Neural cell (in vitro differentiated cells): ENCODE data around the gene CYB561. TPM values are rescaled to one million over a fixed set of nuclear protein-coding genes. Genes with fewer than 3 reads are reported as not detected.

Source experiments
- H2AFZ ChIP-seq: fragments of 200-600, 300-800 bp; sonication (generic), shearing (Covaris generic); 2 replicates; pipeline ENCODE4 v1.6.0; 2014; ENCODE audit warnings: low read depth, mild to moderate bottlenecking, antibody characterized with exemption, low read length, moderate library complexity
- H3F3A ChIP-seq: fragments of 200-600 bp; shearing (Covaris generic); 2 replicates; pipeline ENCODE4 v1.6.1; 2016; ENCODE audit warnings: mild to moderate bottlenecking, moderate library complexity, mixed read lengths, antibody characterized with exemption, low read length; ENCODE audit not compliant: insufficient read depth, poor library complexity, severe bottlenecking
- H3K27ac ChIP-seq: fragments of 200-600, 300-800 bp; sonication (generic), shearing (Covaris generic); 2 replicates; pipeline ENCODE4 v1.5.1; 2014; ENCODE audit warnings: mild to moderate bottlenecking, low read length, moderate library complexity
- H3K27me3 ChIP-seq: fragments of 300-800, 200-600 bp; sonication (generic), shearing (Covaris generic); 2 replicates; pipeline ENCODE4 v1.6.0; 2014; ENCODE audit warnings: mild to moderate bottlenecking, low read depth, low read length, moderate library complexity; ENCODE audit not compliant: insufficient read depth
- H3K36me3 ChIP-seq: fragments of 300-800, 200-600 bp; sonication (generic), shearing (Covaris generic); 2 replicates; pipeline ENCODE4 v1.5.1; 2014; ENCODE audit warnings: mild to moderate bottlenecking, antibody characterized with exemption, low read length, moderate library complexity; ENCODE audit not compliant: insufficient read depth
- H3K4me2 ChIP-seq: fragments of 300-800, 200-600 bp; sonication (generic), shearing (Covaris generic); 2 replicates; pipeline ENCODE4 v1.6.0; 2014; ENCODE audit warnings: mild to moderate bottlenecking, low read length
- H3K4me3 ChIP-seq: fragments of 300-800, 200-600 bp; sonication (generic), shearing (Covaris generic); 2 replicates; pipeline ENCODE4 v1.5.1; 2014; ENCODE audit warnings: mild to moderate bottlenecking, low read length, moderate library complexity
- H3K79me2 ChIP-seq: fragments of 200-600 bp; shearing (Covaris generic); replicated peaks from 2 replicates; pipeline ENCODE4 v1.6.0; 2014; ENCODE audit warnings: mild to moderate bottlenecking, low read length, moderate library complexity; ENCODE audit not compliant: insufficient read depth
- H3K9ac ChIP-seq: fragments of 300-800, 200-600 bp; sonication (generic), shearing (Covaris generic); 2 replicates; pipeline ENCODE4 v1.6.1; 2016; ENCODE audit warnings: mild to moderate bottlenecking, low read length, mixed read lengths
- H3K9me2 ChIP-seq: fragments of 200-600 bp; shearing (Covaris generic); 2 replicates; pipeline ENCODE4 v1.6.1; 2016; ENCODE audit warnings: mild to moderate bottlenecking, low read length, mixed read lengths; ENCODE audit not compliant: insufficient read depth
- H3K9me3 ChIP-seq: fragments of 200-600, 300-800 bp; sonication (generic), shearing (Covaris generic); 2 replicates; pipeline ENCODE4 v1.6.1; 2016; ENCODE audit warnings: mild to moderate bottlenecking, mixed run types, low read length, moderate library complexity, mixed read lengths
- H4K20me1 ChIP-seq: fragments of 200-600 bp; shearing (Covaris generic); 2 replicates; pipeline ENCODE4 v1.6.1; 2016; ENCODE audit warnings: mild to moderate bottlenecking, mixed run types; ENCODE audit not compliant: insufficient read depth
- EP300 ChIP-seq: fragments of 450-650 bp; conservative IDR thresholded peaks from 2 replicates; pipeline ENCODE4 v1.6.1; 2014; ENCODE audit warnings: antibody characterized with exemption, mild to moderate bottlenecking, moderate library complexity; ENCODE audit not compliant: poor library complexity, severe bottlenecking
- EZH2 ChIP-seq: fragments of 200-600, 300-800 bp; shearing (Covaris generic), sonication (generic); IDR thresholded peaks from 2 replicates; pipeline ENCODE4 v1.6.1; 2014; ENCODE audit warnings: antibody characterized with exemption, low read length, borderline replicate concordance, mild to moderate bottlenecking; ENCODE audit not compliant: insufficient read depth, poor library complexity, severe bottlenecking
- MXI1 ChIP-seq: fragments of 450-650 bp; conservative IDR thresholded peaks from 2 replicates; pipeline ENCODE4 v1.6.1; 2014; ENCODE audit warnings: antibody characterized with exemption, mild to moderate bottlenecking; ENCODE audit not compliant: poor library complexity, severe bottlenecking
- POLR2AphosphoS5 ChIP-seq: IDR thresholded peaks from 2 replicates; pipeline ENCODE4 v1.6.1; 2012
- RAD21 ChIP-seq: fragments of 450-650 bp; conservative IDR thresholded peaks from 2 replicates; pipeline ENCODE4 v1.6.1; 2014; ENCODE audit warnings: antibody characterized with exemption, mild to moderate bottlenecking, moderate library complexity
- SMC3 ChIP-seq: fragments of 450-650 bp; conservative IDR thresholded peaks from 2 replicates; pipeline ENCODE4 v1.6.1; 2014; ENCODE audit warnings: antibody characterized with exemption, mild to moderate bottlenecking, moderate library complexity; ENCODE audit not compliant: poor library complexity
- TAF1 ChIP-seq: IDR thresholded peaks from 2 replicates; pipeline ENCODE4 v1.6.1; 2012; ENCODE audit warnings: low read depth
- polyA plus RNA-seq: library from polyadenylated mRNA; depleted of rRNA; stranded (reverse); fragments of >200 nt; gene quantifications from 2 replicates; pipeline ENCODE4 v1.2.3, GENCODE V29; 2014
- TF ChIP-seq, protein P1 (sequence below): fragments of 450-650 bp; IDR thresholded peaks from 2 replicates; pipeline ENCODE4 v1.5.1; 2014; ENCODE audit warnings: antibody characterized with exemption, mild to moderate bottlenecking, moderate library complexity; ENCODE audit not compliant: poor library complexity, severe bottlenecking
- TF ChIP-seq, protein P2 (sequence below): IDR thresholded peaks from 2 replicates; pipeline ENCODE4 v1.6.1; 2012; ENCODE audit warnings: borderline replicate concordance

The CYB561 gene
- polyA plus RNA-seq, 1 donor from 2014 or later = 15.7 TPM

DNA sequence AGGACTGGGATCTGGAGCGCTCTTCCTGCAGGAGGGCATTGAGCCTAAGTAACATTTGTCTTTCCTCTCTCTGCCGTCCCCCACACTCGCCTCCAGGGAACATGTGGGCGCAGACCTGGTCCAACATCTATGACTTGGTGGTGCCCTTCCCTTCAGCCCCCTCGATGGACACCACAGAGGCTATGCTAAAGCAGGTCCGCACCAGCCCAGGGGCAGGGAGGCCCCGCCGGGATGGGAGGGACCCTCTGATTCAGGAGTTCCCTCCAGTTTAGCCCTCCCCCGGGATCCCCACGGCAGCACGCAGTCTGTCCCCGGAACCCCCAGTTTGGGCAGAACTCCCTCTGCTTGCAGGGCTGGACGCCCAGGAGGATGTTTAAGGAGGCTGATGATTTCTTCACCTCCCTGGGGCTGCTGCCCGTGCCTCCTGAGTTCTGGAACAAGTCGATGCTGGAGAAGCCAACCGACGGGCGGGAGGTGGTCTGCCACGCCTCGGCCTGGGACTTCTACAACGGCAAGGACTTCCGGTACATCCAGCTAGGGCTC lies 44.8 kb upstream of the CYB561 start:
- no peak overlapping the region for H2AFZ ChIP-seq
- TF ChIP-seq MXI1 (no peak), SMC3 (no peak), POLR2AphosphoS5 (no peak), EZH2 (no peak), RAD21 (no peak), EP300 (no peak), TAF1 (no peak)
- TF ChIP-seq, protein P1, sequence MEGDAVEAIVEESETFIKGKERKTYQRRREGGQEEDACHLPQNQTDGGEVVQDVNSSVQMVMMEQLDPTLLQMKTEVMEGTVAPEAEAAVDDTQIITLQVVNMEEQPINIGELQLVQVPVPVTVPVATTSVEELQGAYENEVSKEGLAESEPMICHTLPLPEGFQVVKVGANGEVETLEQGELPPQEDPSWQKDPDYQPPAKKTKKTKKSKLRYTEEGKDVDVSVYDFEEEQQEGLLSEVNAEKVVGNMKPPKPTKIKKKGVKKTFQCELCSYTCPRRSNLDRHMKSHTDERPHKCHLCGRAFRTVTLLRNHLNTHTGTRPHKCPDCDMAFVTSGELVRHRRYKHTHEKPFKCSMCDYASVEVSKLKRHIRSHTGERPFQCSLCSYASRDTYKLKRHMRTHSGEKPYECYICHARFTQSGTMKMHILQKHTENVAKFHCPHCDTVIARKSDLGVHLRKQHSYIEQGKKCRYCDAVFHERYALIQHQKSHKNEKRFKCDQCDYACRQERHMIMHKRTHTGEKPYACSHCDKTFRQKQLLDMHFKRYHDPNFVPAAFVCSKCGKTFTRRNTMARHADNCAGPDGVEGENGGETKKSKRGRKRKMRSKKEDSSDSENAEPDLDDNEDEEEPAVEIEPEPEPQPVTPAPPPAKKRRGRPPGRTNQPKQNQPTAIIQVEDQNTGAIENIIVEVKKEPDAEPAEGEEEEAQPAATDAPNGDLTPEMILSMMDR = no peak
- TF ChIP-seq, protein P2, sequence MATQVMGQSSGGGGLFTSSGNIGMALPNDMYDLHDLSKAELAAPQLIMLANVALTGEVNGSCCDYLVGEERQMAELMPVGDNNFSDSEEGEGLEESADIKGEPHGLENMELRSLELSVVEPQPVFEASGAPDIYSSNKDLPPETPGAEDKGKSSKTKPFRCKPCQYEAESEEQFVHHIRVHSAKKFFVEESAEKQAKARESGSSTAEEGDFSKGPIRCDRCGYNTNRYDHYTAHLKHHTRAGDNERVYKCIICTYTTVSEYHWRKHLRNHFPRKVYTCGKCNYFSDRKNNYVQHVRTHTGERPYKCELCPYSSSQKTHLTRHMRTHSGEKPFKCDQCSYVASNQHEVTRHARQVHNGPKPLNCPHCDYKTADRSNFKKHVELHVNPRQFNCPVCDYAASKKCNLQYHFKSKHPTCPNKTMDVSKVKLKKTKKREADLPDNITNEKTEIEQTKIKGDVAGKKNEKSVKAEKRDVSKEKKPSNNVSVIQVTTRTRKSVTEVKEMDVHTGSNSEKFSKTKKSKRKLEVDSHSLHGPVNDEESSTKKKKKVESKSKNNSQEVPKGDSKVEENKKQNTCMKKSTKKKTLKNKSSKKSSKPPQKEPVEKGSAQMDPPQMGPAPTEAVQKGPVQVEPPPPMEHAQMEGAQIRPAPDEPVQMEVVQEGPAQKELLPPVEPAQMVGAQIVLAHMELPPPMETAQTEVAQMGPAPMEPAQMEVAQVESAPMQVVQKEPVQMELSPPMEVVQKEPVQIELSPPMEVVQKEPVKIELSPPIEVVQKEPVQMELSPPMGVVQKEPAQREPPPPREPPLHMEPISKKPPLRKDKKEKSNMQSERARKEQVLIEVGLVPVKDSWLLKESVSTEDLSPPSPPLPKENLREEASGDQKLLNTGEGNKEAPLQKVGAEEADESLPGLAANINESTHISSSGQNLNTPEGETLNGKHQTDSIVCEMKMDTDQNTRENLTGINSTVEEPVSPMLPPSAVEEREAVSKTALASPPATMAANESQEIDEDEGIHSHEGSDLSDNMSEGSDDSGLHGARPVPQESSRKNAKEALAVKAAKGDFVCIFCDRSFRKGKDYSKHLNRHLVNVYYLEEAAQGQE = no peak

DNA sequence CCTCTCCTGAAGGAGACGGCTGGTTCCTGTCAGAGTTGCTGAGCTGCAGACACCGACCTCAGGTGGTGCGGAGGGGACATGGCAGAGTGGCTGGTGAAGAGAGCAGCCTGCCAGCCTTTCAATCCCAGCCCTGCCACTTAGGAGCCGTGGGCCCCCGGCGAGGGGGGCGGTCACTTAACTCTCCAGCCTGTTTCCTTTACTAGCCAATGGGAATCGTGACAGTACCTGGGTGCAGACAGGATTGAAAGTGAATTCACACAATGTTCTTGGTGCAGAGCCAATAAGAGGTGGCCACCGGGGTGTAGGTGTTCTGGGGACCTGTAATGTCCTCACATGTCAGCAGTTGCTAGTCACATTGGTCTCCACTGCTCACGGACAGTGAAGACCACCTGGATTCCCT lies 44.2 kb upstream of the CYB561 start:
- no peaks in the 10 kb centered on the region for H3K9me3 ChIP-seq
- TF ChIP-seq, protein P2 = no peak
- TF ChIP-seq SMC3 = no peak
- no peak for TF ChIP-seq MXI1
- TF ChIP-seq EP300 = no peak
- no peak for TF ChIP-seq EZH2
- TF ChIP-seq, protein P1 = no peak
- TF ChIP-seq POLR2AphosphoS5 = no peak
- no peak for TF ChIP-seq RAD21
- TF ChIP-seq TAF1 = no peak
- no peak overlapping the region for H2AFZ ChIP-seq
- H3K4me2 ChIP-seq = no peak overlapping the region
- no peaks in the 10 kb centered on the region for H3K9me2 ChIP-seq
- H3K79me2 ChIP-seq = no peaks in the 10 kb centered on the region
- H4K20me1 ChIP-seq = no peaks in the 10 kb centered on the region
- H3K27ac ChIP-seq = no peak overlapping the region
- no peak overlapping the region for H3K4me3 ChIP-seq
- H3F3A ChIP-seq = no peaks in the 10 kb centered on the region
- H3K36me3 ChIP-seq = no peaks in the 10 kb centered on the region
- H3K9ac ChIP-seq = no peak overlapping the region
- no peaks in the 10 kb centered on the region for H3K27me3 ChIP-seq

More for the DNA sequence above, 44.8 kb upstream of the CYB561 start:
- Histone ChIP-seq H4K20me1 (no peaks in the 10 kb centered on the region), H3K9me3 (no peaks in the 10 kb centered on the region), H3K79me2 (no peaks in the 10 kb centered on the region), H3K9me2 (no peaks in the 10 kb centered on the region), H3K9ac (no peak overlapping the region), H3K4me2 (no peak overlapping the region), H3F3A (no peaks in the 10 kb centered on the region), H3K4me3 (no peak overlapping the region), H3K36me3 (no peaks in the 10 kb centered on the region), H3K27me3 (no peaks in the 10 kb centered on the region), H3K27ac (no peak overlapping the region)
